Stimulated activated CD8-positive, alpha-beta memory T cell treated with anti-CD3 and anti-CD28 coated beads, Interleukin-7, amount 100 ng/mL, for 24 hours (primary cell): Measurements from ENCODE around the gene ARSI.

Experiments
- DNase-seq: peaks from one replicate; pipeline ENCODE4 v3.0.0-alpha.2; 2020; ENCODE audit warnings: low read depth

ARSI gene

DNA sequence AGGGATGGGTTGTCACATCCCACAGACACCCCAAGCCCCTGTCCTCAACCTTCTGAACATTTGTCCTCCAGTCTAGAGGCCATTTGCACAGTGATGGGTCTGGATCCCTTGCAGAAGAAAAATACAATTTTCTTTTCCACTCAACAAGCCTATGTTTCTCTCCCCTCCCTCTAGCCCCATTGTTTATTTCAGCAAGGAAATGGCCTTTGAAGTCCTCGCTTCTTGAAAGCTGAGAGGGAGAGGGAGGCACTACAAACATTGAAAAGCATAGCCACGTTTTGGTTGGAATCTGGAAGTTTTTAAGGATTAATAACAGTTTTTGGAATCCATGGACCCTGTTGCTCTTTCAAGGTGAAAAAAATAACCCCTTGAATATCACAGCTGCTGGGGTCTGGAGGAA is 24.0 kb upstream of the ARSI start:
- no peak for DNase-seq

DNA sequence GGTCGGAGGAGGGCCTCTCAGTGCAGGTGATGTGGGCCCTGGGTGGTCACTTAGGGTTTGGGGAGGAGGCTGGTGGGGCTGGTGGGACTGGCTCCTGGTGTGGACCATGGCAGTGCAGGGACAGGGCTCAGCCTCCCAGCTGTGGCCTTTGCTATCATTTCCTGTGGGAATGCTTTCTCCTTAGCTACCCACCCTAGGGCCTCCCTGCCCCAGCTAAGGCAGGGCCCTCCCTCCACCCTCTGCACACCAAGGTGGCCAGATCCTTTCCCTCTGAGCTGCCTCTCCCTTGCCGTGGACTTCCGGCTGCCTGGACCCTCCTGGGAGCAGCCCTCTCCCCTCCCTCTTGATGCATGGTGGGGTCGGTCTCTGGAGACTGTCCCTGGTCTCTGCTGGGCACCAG is 22.7 kb upstream of the ARSI start:
- DNase-seq, result no peak

DNA sequence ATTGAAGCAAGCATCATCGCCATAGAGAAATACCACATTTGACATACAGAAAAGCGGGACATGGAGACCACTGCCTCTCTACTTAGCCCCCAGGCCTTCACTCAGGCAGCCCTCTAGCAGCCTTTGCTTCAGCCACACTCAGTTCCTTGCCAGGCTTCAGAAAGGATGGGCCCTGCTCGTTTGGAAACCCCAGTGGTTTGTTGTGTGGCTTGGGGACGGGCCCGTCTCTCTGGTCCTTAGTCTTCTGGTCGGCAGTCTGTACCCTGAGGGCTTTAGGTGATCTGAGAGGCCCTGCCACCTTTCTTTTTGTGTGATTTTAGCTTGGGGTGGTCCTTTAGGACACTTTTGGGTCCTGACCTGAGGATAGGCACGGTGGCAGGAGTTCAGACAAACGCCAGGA is 21.1 kb upstream of the ARSI start:
- DNase-seq, result no peak

DNA sequence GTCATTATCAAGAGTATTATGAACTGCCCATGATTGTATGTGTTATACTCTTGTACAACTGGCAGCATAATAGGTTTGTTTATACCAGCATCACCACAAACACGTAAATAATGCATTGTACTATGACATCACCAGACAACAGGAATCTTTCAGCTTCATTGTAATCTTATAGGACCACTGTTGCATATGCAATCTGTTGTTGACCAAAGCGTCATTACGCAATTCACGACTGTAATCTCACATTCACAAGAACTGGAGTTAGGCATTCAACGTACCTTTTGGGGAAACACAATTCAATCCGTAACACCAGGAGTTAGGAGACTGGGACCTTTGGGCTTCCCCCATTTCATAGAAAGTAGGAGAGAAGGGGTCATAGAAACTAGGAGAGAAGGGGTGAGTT is 20.4 kb upstream of the ARSI start:
- DNase-seq, result no peak

DNA sequence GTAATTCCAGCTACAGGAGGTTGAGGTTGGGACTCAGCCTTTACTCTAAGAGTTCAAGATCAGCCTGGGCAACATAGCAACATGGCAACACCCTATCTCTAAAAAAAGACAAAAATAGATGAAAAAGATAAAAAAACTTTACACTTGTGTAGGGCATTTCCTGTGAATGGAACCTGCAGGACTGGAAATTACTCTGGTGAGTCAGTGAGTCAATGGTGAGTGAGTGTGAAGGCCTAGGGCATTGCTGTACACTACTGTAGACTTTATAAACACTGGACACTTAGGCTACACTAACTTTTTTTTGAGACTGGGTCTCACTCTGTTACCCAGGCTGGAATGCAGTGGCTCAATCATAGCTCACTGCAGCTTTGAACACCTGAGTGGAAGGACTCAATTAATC is 19.5 kb upstream of the ARSI start:
- DNase-seq, result no peak

DNA sequence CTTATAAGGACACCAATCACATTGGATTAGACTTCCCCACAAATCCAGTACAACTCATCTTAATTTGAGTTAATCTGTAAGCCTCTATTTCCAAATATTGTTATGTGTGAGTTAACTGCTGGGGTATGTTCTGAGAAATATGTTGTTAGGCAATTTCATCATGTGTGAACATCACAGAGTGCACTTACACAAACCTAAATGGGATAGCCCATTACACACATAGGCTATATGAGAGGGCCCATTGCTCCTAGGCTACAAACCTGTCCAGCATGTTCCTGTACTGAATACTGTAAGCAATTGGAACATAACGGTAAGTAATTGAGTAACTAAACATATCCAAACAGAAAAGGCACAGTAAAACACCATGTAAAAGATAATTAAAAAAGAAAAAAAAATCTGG is 19.1 kb upstream of the ARSI start:
- no peak for DNase-seq

DNA sequence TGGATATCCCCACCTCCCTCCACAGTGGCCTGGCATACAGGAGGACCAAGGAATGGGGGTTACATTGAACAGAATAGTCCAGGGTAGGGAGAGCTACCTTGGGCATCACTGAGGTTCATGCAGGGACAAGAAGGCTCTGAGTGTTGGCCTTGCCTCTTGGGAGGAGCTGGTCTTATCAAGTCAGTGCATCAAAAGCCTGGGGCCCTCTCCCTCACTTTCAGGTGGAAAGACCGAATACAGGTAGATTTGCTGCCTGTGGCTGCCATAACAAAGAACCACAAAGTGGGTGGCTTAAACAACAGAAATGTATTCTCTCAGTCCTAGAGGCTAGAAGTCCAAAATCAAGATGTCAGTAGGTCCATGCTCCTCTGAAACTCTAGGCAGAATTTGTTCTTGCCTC is 18.5 kb upstream of the ARSI start:
- no peak for DNase-seq

DNA sequence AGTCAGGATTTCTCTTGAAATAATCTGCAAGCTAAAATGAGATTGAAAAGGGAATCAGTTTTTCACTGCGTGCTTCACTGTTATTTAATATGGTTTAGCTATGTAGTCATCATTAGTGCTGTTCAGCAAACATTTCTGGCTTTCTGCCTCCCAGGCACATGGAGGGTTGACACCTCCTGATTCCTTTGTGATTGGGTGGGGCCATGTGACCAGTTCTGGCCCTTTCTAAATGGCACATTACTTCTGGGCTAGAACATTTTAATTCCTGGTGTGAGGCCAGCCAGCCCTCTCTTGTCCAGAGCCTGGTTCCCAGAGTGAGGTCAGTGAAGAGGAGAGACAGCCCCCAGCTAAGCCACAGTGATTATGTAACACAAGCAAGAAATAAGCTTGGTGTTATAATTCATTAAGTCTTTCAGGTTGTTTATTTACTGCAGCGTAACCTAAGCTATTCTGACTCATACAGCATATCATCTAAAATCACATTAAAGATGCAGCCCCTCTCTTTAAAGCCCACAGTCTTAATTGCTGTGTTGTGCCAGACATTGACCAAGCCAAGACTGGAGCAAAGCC is 17.4 kb upstream of the ARSI start:
- no peak for DNase-seq

DNA sequence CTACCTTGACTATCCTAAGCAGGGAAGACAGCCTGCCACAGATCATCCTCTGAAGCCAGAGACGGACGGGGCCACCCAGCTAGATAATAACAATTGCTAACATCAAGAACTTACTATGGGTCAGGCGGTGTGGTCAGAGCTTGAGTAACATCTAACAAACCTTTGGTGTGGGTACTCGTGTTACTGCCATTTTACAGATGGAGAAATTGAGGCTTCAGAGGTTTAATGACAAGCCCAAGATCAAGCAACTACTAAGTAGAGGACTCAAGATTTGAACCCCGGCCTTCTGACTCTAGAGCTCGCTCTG is 16.7 kb upstream of the ARSI start:
- no peak for DNase-seq

DNA sequence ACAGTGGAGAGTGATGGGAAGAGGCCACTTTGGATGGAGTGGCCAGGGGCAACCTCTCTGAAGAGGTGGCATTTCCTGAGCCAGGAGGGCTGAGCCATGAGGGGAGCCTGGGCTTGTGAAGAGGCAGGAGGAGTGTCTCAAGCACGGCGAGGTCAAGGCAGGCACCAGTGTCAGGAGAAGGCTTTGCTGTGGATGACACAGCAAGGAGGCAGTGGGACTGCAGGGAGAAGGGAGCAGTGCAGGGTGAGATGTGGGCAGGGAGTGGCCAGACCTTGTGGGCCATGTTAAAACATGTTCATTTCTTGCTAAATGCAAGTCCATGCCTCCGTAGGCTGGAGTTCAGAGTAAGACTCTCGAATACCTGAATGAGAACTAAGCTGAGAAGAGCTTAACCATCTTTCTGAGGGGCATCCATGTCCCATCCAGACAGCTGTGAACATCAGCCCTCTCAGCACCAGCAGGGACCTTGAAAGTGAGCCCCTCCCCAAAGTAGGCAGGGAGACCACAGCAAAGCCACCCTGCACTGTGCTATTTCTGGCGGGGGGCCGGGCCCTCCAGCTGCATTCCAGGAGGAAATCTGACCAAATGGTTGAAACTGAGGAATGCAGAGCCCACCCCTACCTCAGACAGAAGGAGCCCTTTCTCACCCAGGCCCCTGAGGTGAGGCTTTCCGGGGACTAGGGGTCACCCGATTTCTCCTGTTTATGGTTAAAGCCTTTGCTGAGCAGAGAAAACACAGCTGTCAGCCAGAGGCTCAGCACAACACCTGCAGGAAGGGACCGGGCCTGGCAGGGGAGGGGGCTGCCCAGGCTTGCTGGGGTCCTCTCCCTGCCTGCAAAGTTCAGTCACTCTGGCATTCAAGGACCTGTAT is 16.1 kb upstream of the ARSI start:
- no peak for DNase-seq

DNA sequence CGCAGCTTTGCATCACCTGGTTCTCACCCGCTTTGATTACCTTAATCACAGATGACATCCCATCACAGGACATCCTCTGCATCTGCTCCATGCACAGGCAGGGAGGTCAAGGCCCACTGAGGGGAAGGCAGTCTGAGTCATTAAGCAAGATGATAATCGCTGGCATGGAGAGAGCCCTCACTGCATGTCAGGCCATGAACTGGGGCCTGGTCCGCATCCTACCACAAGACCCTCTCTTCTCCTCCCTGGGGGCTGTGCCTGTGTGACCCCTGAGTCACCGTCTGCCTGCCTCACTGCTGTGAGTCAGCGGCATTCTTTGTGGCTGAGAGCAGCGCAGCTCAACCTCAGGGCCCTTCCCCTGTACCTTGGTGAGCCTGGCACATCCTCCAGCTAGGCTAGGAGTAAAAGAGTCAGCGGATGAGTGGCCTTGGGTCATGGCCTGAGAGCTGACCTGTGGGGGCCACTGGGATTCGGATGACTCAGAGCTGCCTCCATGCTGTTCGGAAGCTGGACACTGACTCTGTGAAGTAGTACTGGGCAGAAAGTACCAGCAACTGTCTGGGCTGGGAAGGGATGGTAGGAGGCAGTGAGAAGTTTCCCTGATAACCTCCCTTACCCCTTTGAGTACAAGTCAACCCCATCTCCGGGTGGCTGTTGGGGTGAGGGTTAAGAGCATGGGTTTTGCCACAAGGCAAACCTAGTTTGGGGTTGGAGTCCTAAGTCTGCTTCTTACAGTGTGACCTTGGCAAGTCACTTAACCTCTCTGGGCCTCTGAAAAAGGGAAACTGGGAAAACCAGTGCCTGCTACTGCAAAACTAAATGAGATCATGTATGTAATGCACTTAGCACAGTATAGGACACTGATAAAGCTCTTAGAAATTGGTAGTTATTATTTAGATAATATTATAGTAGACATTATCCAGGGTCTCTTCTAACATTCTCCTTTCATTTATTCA is 14.6 kb upstream of the ARSI start:
- no peak for DNase-seq

DNA sequence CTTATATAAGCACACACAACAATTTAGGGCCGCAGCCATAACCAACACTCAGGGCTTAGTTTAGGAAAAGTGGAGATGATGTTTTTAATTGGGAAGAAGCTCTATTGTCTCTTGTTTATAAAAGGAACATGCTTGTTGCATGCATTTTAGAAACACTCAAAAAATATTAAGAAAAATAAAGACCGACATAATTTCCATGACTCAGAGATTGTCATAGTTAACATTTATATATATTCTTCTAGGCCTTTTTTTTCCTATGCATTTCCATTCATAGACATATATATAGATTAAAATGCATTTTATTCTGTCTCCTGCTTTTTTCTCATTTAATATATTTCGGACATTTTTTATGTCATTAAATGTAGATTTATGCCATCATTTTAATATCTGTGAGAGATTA is 13.6 kb upstream of the ARSI start:
- no peak for DNase-seq

DNA sequence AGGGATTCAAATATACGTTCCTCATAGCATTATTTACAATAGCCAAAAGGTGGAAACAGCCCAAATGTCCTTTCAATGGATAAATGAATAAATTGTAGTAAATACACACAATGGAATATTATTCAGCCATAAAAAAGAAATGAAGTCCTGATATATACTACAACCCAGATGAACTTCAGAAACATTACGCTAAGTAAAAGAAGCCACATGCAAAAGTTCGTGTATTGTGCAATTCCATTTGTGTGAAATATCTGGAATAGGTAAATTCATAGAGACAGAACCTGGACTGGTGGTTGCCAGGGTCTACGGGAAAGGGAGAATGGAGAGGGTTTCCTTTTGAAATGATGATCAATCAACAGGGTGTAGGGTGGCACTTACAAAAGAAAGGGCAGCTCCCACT is 12.5 kb upstream of the ARSI start:
- DNase-seq, result no peak

DNA sequence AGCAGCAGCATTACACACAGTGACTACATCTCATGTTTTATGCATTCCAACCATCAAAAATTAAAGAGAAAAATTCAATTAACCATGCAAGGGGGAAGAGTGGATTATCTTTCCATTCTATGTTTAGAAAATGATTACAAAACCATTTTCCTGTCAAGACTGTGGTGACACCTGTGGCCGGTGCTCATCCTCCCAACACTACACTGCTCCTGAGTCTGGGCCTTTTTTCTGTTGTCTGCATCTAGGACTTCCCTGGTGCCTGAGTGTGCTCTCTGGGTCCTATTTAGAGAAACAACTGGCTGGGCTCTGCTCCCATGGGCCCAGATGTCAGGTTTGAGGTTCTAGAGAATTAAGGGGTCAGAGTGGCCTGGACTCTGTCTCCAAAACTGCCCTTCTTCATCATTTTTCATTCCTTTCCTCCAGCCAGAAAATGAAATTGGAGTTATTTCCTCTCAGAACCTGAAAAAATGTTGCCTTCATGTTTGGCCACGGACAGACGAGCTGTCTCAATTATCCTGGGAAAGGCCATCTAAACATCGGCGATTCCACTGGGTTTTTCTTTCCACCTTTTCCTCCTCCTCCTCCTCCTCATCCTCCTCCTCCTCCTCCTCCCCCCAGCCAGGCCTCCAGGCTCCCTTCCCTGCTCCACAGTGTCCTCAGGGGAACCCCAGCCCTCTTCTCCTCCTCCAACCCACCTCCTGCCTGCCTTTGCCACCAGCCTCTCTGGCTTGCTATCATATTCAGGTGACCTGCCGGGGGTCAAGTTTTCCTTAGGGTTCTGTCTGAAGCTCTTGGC is 11.4 kb upstream of the ARSI start:
- DNase-seq, result no peak

DNA sequence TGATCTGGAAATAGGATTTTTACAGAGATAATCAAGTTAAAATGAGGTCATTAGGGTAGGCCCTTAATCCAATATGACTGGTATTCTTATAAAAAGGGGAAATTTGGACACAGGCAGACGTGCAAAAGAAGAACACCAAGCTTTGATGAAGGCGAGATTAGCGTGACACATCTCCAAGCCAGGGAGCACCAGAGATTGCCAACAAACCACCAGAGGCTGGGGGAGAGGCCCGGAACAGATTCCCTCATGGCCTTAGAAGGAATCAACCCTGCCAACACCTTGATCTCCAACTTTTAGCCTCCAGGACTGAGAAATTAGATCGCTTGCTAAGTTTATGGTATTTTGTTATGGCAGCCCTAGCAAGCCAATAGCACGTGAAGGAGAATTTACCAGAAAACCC is 10.8 kb upstream of the ARSI start:
- DNase-seq, result no peak

DNA sequence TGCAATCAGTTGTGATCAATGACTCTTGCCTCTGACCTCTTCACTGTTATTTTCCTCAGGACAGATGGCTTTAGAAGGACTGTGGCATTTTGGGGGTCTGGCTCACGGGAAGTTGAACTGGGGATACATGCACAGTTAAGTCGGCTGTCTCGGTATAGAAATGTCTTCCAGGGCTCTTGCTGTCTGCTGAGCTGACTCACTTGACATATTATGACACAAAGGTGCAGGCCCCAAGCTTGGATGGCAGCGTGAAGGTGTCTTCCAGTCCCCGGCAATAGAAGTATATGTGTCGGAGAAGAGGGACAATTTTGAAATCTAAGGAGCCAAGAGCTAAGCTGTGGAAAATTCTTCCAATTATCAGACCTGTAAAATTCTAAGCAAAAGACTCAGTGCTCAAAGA is 9.8 kb upstream of the ARSI start:
- DNase-seq, result no peak

DNA sequence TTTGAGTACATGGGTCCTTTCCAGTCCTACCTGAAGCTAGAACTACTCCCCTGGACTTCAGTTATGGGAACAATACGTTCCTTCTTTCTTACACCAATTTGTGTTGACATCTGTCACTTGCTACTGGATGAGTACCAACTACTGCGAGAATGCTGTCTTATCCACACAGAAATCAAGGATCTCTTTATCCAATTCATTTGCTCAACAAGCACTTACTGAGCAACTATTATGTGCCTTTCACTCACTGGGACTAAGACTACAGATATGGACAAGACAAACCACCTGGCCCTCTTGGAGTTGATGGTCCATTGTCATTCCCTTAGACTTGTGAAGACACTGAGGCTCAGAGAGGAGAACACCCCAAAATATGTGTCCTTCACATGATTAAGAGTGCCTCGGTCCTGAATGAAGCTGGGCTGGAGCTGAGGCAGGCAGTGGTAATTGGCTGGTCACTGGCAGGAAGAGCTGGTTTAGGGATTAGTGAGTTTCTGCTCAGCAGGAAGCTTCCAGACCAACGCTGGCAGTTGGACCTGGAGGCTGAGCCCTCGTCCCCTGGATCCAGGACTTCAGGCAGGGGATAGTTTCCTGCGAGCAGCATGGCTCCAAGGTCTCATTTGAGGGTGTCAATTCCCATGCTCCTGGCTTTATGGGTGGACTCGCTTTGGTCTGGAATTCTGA is 8.4 kb upstream of the ARSI start:
- DNase-seq, result no peak

DNA sequence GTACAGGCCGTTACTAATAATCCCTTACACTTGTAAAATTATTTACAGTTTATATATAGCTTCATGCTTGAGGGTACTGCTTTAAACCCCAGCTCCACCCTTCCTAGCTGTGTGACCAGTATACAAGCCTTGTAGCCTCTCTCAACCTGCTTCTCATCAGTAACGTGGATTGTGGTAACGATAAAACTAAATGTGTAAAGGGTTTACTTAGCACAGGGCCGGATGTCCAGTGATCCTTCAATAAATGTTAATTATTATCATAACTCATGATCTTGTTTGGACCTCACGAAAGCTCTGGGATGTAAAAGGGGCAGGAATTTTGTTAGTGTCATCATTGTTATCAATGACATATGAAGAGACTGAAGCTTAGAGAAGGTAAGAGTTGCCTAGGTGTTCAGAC is 7.5 kb upstream of the ARSI start:
- DNase-seq, result no peak

DNA sequence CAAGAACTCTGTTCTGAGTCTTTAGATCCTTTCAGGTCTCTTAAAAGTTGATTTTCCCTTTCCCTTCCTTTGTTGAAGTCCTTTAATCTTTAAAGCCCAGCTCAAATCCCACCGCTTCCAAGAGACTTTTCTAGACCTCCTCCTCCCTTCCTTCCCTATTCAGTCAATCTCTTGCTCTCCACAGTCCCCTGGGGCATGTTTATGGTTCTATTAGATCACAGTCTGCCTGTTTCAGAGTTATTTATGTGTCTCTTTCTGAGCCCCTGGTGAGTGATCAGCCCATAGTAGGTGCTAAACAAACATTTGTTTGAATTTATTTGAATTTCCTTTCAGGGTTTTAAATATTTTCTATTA is 7.2 kb upstream of the ARSI start:
- DNase-seq, result no peak

DNA sequence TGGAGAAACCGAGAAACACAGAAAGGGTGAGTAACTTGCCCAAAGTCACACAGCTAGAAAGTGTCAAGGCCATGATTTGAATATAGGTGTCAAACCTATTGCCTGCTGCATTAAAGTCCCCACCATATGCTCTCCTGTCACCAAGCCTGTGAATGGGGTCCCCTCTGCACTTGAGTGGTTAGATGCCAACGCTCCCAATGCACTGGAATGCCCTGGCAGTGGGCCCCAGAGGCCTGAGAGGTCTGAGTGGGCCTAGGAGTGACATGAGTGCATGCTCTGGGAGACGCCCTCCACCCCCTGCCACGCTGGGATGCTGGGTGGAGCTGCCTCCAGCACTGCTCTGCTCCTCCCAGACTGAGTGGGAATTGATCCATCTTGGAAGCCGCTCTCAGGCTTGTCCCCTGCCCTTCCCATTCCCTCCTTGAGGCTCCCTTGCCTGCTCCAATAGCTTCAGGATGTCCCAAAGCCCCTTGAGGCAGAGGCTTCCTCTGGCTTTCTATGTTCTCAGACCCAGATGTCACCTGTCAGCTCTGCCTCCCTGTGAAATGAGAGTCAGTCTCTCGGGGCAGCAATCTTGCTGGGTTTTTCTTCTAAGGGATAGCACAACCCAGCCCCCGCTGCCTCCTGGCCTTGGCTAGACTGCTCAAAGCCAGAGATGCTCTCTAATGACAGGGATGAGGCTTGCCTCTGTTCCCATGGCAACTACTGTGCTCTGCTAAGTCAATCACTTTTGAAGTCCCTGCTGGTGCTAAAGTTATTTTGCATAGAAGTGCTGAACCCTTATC is 6.6 kb upstream of the ARSI start:
- DNase-seq, result no peak
